ENCODE measurements around the gene TNFRSF8. TPM values are rescaled to one million over a fixed set of nuclear protein-coding genes. Genes with fewer than 3 reads are reported as not detected.

Gene TNFRSF8
- total RNA-seq, 1 donor from 2014 or later, result not detected

DNA sequence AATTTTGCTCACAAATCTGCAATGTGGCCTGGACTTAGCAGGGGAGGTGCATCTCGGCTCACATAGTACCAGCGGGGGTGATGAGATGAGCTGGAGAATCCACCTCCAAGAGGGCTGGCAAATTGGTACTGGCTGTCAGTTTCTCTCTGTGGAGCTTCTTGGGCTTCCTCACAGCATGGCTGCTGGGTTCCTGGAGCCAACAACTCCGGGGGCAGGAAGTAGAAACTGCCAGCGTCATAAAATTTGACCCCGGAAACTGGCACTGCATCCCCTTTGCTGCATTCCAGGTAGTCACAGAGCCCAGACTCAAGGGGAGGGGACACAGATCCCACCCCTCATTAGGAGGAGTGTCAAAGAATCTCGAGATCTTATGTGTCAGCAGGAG, 86.7 kb downstream of the TNFRSF8 start:
- FAIRE-seq (no peak), DNase-seq (ENCODE audit: low read depth) (no peak)
- Histone ChIP-seq H3K27me3 (ENCODE audit: control insufficient read depth, insufficient read depth, low read length) (peaks cover 19% of the 10 kb centered on the region), H3K4me3 (ENCODE audit: low read depth, low read length) (no peak overlapping the region), H3K36me3 (ENCODE audit: control insufficient read depth, insufficient read depth, low read length) (no peaks in the 10 kb centered on the region)
- TF ChIP-seq, protein P1, sequence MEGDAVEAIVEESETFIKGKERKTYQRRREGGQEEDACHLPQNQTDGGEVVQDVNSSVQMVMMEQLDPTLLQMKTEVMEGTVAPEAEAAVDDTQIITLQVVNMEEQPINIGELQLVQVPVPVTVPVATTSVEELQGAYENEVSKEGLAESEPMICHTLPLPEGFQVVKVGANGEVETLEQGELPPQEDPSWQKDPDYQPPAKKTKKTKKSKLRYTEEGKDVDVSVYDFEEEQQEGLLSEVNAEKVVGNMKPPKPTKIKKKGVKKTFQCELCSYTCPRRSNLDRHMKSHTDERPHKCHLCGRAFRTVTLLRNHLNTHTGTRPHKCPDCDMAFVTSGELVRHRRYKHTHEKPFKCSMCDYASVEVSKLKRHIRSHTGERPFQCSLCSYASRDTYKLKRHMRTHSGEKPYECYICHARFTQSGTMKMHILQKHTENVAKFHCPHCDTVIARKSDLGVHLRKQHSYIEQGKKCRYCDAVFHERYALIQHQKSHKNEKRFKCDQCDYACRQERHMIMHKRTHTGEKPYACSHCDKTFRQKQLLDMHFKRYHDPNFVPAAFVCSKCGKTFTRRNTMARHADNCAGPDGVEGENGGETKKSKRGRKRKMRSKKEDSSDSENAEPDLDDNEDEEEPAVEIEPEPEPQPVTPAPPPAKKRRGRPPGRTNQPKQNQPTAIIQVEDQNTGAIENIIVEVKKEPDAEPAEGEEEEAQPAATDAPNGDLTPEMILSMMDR (IDR thresholded peaks at IDR 0.05; ENCODE audit: insufficient read depth, low read length, severe bottlenecking), result no peak

DNA sequence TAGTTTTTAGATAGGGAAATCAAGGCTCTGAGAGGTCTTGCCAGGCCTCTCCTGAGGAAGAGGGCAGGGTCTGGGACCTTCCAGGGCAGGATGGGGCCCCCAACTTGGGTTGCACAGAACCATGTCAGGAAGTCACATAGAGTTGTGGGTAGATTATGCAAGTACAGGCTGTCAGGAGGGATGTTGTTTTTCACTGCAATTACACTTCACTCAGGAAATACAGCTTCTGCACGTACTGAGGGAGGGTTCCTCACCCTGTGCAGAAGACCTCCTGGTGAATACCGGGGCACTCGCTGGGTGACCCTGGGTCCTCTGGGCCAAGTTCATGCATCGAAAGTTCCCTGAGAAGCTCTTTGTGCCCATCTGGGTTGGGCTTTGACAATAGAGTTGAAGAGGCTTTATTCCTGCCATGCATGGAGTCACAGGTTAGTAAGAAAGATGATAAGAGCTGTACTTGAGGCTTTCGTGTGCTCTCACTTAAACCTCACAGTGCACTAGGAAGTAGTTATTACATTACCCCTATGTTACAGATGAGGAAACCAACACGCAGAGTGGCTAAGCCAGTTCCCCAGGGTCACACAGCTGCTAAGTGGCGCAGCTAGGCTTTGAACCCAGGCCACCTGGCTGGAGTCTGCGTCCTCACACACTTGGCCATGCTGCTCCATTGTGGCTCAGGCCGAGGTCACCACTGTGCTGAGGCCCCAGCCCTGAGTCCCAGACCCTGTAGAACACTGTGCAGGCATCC, 87.5 kb downstream of the TNFRSF8 start:
- FAIRE-seq (no peak), DNase-seq (ENCODE audit: low read depth) (no peak)
- peaks cover 21% of the 10 kb centered on the region for H3K27me3 ChIP-seq (ENCODE audit: control insufficient read depth, insufficient read depth, low read length)
- no peaks in the 10 kb centered on the region for H3K36me3 ChIP-seq (ENCODE audit: control insufficient read depth, insufficient read depth, low read length)
- H3K4me3 ChIP-seq (ENCODE audit: low read depth, low read length), result no peak overlapping the region
- TF ChIP-seq, protein P1 (IDR thresholded peaks at IDR 0.05; ENCODE audit: insufficient read depth, low read length, severe bottlenecking), result no peak

DNA sequence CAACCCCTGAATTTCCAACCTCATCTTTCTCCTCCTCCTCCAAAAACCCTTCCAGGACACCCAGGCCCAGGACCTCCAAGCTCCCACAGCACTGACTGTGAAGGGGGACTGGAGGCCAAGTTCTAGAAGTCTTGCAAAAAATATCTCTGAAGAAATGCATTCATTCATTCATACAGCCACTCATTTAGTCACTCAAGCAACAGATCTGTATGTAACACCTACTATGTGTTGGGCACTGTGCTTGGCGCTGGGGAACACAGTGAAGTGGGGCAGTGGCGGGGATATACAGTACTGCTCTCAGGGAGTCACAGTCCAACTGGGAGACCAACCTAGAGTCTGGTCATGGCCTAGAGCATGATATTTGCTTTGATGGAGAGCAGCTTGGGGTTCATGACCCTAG, 88.4 kb downstream of the TNFRSF8 start:
- H3K27me3 ChIP-seq (ENCODE audit: control insufficient read depth, insufficient read depth, low read length), result peaks cover 18% of the 10 kb centered on the region
- no peak overlapping the region for H3K4me3 ChIP-seq (ENCODE audit: low read depth, low read length)
- no peak for DNase-seq (ENCODE audit: low read depth)
- no peaks in the 10 kb centered on the region for H3K36me3 ChIP-seq (ENCODE audit: control insufficient read depth, insufficient read depth, low read length)
- no peak for FAIRE-seq
- TF ChIP-seq, protein P1 (IDR thresholded peaks at IDR 0.05; ENCODE audit: insufficient read depth, low read length, severe bottlenecking), result no peak

- TF ChIP-seq, protein P1 (IDR thresholded peaks at IDR 0.05; ENCODE audit: insufficient read depth, low read length, severe bottlenecking), result no peak
These were observed 89.2 kb downstream of the TNFRSF8 start for GRCh38 chr1:12152113-12152891.

GRCh38 chr1:12153181-12153785, 90.2 kb downstream of the TNFRSF8 start:
- Histone ChIP-seq H3K4me3 (ENCODE audit: low read depth, low read length) (no peak overlapping the region), H3K36me3 (ENCODE audit: control insufficient read depth, insufficient read depth, low read length) (no peaks in the 10 kb centered on the region), H3K27me3 (ENCODE audit: control insufficient read depth, insufficient read depth, low read length) (peaks cover 14% of the 10 kb centered on the region)
- DNase-seq (ENCODE audit: low read depth), result no peak
- TF ChIP-seq, protein P1 (IDR thresholded peaks at IDR 0.05; ENCODE audit: insufficient read depth, low read length, severe bottlenecking), result no peak
- FAIRE-seq, result no peak

More at GRCh38 chr1:12152113-12152891, 89.2 kb downstream of the TNFRSF8 start:
- no peaks in the 10 kb centered on the region for H3K36me3 ChIP-seq (ENCODE audit: control insufficient read depth, insufficient read depth, low read length)
- no peak for DNase-seq (ENCODE audit: low read depth)
- peaks cover 15% of the 10 kb centered on the region for H3K27me3 ChIP-seq (ENCODE audit: control insufficient read depth, insufficient read depth, low read length)
- FAIRE-seq, result no peak
- H3K4me3 ChIP-seq (ENCODE audit: low read depth, low read length), result no peak overlapping the region
